DND-41 (cell line): ENCODE data around the gene NUP188.
A peak's percentile ranks its signal among the peaks of the same experiment; 100 is the strongest.

Experiments used
- EZH2 ChIP-seq: IDR thresholded peaks from 3 replicates; pipeline ENCODE4 v1.6.1; 2012; ENCODE audit warnings: borderline replicate concordance, low read depth, mild to moderate bottlenecking, moderate library complexity, low read length, inconsistent platforms; ENCODE audit not compliant: severe bottlenecking
- TF ChIP-seq, protein P1 (sequence below): IDR thresholded peaks from 2 replicates; pipeline ENCODE4 v1.5.1; 2012; ENCODE audit warnings: borderline replicate concordance, low read length, moderate library complexity, mild to moderate bottlenecking; ENCODE audit not compliant: poor library complexity, severe bottlenecking; ENCODE audit errors: extremely low read depth

GRCh38 chr9:128992995-128993394 lies 45.5 kb downstream of the NUP188 start:
- TF ChIP-seq, protein P1, sequence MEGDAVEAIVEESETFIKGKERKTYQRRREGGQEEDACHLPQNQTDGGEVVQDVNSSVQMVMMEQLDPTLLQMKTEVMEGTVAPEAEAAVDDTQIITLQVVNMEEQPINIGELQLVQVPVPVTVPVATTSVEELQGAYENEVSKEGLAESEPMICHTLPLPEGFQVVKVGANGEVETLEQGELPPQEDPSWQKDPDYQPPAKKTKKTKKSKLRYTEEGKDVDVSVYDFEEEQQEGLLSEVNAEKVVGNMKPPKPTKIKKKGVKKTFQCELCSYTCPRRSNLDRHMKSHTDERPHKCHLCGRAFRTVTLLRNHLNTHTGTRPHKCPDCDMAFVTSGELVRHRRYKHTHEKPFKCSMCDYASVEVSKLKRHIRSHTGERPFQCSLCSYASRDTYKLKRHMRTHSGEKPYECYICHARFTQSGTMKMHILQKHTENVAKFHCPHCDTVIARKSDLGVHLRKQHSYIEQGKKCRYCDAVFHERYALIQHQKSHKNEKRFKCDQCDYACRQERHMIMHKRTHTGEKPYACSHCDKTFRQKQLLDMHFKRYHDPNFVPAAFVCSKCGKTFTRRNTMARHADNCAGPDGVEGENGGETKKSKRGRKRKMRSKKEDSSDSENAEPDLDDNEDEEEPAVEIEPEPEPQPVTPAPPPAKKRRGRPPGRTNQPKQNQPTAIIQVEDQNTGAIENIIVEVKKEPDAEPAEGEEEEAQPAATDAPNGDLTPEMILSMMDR = peak; percentile 32
- no peak for TF ChIP-seq EZH2
